HepG2 (cell line): ENCODE data around the gene EMP2. TPM values are rescaled to one million over a fixed set of nuclear protein-coding genes. Genes with fewer than 3 reads are reported as not detected.

ENCODE experiments used
- ARID3A ChIP-seq: IDR thresholded peaks from 2 replicates; pipeline ENCODE4 v1.6.1; 2012; ENCODE audit warnings: low read depth, low read length, improper control_type of control experiment
- ASH2L ChIP-seq: fragments of 300-600, 200-600 bp; sonication (generic); IDR thresholded peaks from 2 replicates; pipeline ENCODE4 v1.7.0; 2017; ENCODE audit warnings: low read depth, mild to moderate bottlenecking, moderate library complexity, mixed read lengths, low read length; ENCODE audit not compliant: insufficient read length
- BCL6 ChIP-seq: IDR thresholded peaks from 2 replicates; pipeline ENCODE4 v1.6.1; 2016; ENCODE audit warnings: missing genetic modification reagents, missing compliant biosample characterization
- CHD2 ChIP-seq: IDR thresholded peaks from 2 replicates; pipeline ENCODE4 v1.6.1; 2011; ENCODE audit warnings: low read depth, low read length, improper control_type of control experiment
- ERF ChIP-seq: IDR thresholded peaks from 2 replicates; pipeline ENCODE4 v1.6.1; 2018; ENCODE audit warnings: missing biosample characterization, missing genetic modification reagents
- HES4 ChIP-seq: sonication (generic); formaldehyde crosslinking; IDR thresholded peaks from 2 replicates; pipeline ENCODE4 v1.9.0; 2021; ENCODE audit warnings: mild to moderate bottlenecking, missing genetic modification reagents, borderline replicate concordance
- ISL2 ChIP-seq: sonication (generic); formaldehyde crosslinking; IDR thresholded peaks from 2 replicates; pipeline ENCODE4 v1.5.0; 2020; ENCODE audit warnings: missing genetic modification reagents
- KDM2A ChIP-seq: sonication (generic); formaldehyde crosslinking; IDR thresholded peaks from 2 replicates; pipeline ENCODE4 v1.4.0; 2020; ENCODE audit warnings: low read depth, missing genetic modification reagents, borderline replicate concordance
- MZF1 ChIP-seq: sonication (generic); formaldehyde crosslinking; IDR thresholded peaks from 2 replicates; pipeline ENCODE4 v1.8.1; 2023; ENCODE audit warnings: mild to moderate bottlenecking, missing genetic modification reagents, borderline replicate concordance
- POGZ ChIP-seq: sonication (generic); formaldehyde crosslinking; IDR thresholded peaks from 2 replicates; pipeline ENCODE4 v1.4.0; 2020; ENCODE audit warnings: mild to moderate bottlenecking, missing genetic modification reagents
- RCOR2 ChIP-seq: IDR thresholded peaks from 2 replicates; pipeline ENCODE4 v1.6.1; 2016; ENCODE audit warnings: missing biosample characterization, missing genetic modification reagents
- RFX1 ChIP-seq: fragments of 450-650 bp; IDR thresholded peaks from 2 replicates; pipeline ENCODE4 v1.6.1; 2017
- SOX6 ChIP-seq, 2 experiments: fragments of 450-650 bp in 1 of 2; sonication (generic) in 1 of 2; formaldehyde crosslinking in 1 of 2; IDR thresholded peaks; 2 replicates each; pipeline versions ENCODE4 v1.4.0 to v1.6.1; 2017 to 2020; ENCODE audit warnings: antibody characterized with exemption in 1 of 2, mild to moderate bottlenecking in 1 of 2, missing genetic modification reagents in 1 of 2
- ZBTB14 ChIP-seq: sonication (generic); formaldehyde crosslinking; IDR thresholded peaks from 2 replicates; pipeline ENCODE4 v1.4.0; 2020; ENCODE audit warnings: missing genetic modification reagents
- ZBTB38 ChIP-seq: sonication (generic); formaldehyde crosslinking; IDR thresholded peaks from 2 replicates; pipeline ENCODE4 v1.5.1; 2020; ENCODE audit warnings: mild to moderate bottlenecking, missing genetic modification reagents
- ZHX1 ChIP-seq: sonication (generic); formaldehyde crosslinking; IDR thresholded peaks from 2 replicates; pipeline ENCODE4 v1.8.1; 2022; ENCODE audit warnings: low read depth, mild to moderate bottlenecking, missing genetic modification reagents
- ZNF577 ChIP-seq: sonication (generic); formaldehyde crosslinking; IDR thresholded peaks from 2 replicates; pipeline ENCODE4 v1.4.0; 2020; ENCODE audit warnings: mild to moderate bottlenecking, low read depth, missing genetic modification reagents, borderline replicate concordance
- ZNF703 ChIP-seq: sonication (generic); formaldehyde crosslinking; IDR thresholded peaks from 2 replicates; pipeline ENCODE4 v1.5.1; 2020; ENCODE audit warnings: missing genetic modification reagents, mild to moderate bottlenecking, moderate library complexity, borderline replicate concordance
- ZNF788 ChIP-seq: sonication (generic); formaldehyde crosslinking; IDR thresholded peaks from 2 replicates; pipeline ENCODE4 v1.5.0; 2020; ENCODE audit warnings: mild to moderate bottlenecking, missing genetic modification reagents, borderline replicate concordance
- polyA plus RNA-seq, 8 experiments: library from polyadenylated mRNA; depleted of rRNA in 3 of 8; stranded (reverse) in 7 of 8; unstranded in 1 of 8; fragments of >200 nt; fragmentation: Illumina TruSeq in 4 of 8; extraction: Trizol in 4 of 8; gene quantifications; 2 replicates each; pipeline versions ENCODE4 v1.2.1 to v1.2.3, GENCODE V29; 2011 to 2016; ENCODE audit warnings: low read depth in 4 of 8, missing spikeins in 1 of 8, mixed read lengths in 1 of 8; ENCODE audit not compliant: insufficient read depth in 1 of 8
- total RNA-seq, 5 experiments: library from RNA; depleted of rRNA; stranded (reverse); fragments of >200 nt; fragmentation: Illumina TruSeq; extraction: Trizol; gene quantifications; 2 replicates each; pipeline ENCODE4 v1.2.3, GENCODE V29; 2016; ENCODE audit warnings: low read depth in 1 of 5
- TF ChIP-seq, protein P1 (sequence below): sonication (generic); formaldehyde crosslinking; IDR thresholded peaks from 2 replicates; pipeline ENCODE4 v1.4.0; 2020; ENCODE audit warnings: missing genetic modification reagents, mild to moderate bottlenecking, borderline replicate concordance
- TF ChIP-seq, protein P2 (sequence below): sonication (generic); formaldehyde crosslinking; IDR thresholded peaks from 2 replicates; pipeline ENCODE4 v1.5.0; 2020; ENCODE audit warnings: missing genetic modification reagents

EMP2 gene
- total and polyA plus RNA-seq, 2 of the 13 experiments (the other 11 are each of a cell fraction or from before 2014, with no cell fraction given) = 24.6 to 91.2 TPM

DNA sequence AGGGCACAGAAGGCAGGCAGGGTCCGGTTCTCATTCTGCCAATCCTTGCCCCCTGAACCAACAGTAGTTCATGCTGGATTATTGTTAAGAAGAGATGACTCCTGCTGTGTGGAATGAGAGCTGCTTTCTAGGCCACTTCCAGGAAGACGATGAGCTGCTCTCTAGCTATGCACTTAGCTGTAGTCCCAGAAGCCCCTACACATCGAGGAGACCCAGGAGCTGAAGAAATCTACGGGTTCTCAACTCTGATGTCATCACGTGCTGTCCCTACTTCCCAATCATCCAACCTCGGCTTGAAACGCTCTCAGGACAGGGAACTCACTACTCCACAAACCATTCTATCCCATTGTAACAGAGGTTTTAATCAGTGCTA, 29.0 kb upstream of the EMP2 start (continued):
- TF ChIP-seq KDM2A (CRISPR knock-in tag) (no peak), ZNF788 (0 out of 2 replicates have a peak, but pooled peaks have one; percentile 21), ZNF577 (CRISPR knock-in tag) (no peak), MZF1 (no peak), HES4 (CRISPR knock-in tag) (no peak), SOX6 (IDR thresholded peaks at IDR 0.05) (no peak), SOX6 (CRISPR knock-in tag; IDR thresholded peaks at IDR 0.05) (0 out of 2 replicates have a peak, but pooled peaks have one; percentile 5), ZBTB38 (CRISPR knock-in tag) (no peak; the same call in 1 of the 2 replicates), ZHX1 (CRISPR knock-in tag) (no peak), ISL2 (CRISPR knock-in tag) (no peak), ZNF703 (no peak), BCL6 (CRISPR knock-in tag) (peak; percentile 83), CHD2 (no peak), ZBTB14 (no peak), ARID3A (no peak), RFX1 (no peak), POGZ (no peak), ASH2L (no peak), RCOR2 (CRISPR knock-in tag) (no peak), ERF (CRISPR knock-in tag) (no peak; the same call in 1 of the 2 replicates)
- TF ChIP-seq, protein P1, sequence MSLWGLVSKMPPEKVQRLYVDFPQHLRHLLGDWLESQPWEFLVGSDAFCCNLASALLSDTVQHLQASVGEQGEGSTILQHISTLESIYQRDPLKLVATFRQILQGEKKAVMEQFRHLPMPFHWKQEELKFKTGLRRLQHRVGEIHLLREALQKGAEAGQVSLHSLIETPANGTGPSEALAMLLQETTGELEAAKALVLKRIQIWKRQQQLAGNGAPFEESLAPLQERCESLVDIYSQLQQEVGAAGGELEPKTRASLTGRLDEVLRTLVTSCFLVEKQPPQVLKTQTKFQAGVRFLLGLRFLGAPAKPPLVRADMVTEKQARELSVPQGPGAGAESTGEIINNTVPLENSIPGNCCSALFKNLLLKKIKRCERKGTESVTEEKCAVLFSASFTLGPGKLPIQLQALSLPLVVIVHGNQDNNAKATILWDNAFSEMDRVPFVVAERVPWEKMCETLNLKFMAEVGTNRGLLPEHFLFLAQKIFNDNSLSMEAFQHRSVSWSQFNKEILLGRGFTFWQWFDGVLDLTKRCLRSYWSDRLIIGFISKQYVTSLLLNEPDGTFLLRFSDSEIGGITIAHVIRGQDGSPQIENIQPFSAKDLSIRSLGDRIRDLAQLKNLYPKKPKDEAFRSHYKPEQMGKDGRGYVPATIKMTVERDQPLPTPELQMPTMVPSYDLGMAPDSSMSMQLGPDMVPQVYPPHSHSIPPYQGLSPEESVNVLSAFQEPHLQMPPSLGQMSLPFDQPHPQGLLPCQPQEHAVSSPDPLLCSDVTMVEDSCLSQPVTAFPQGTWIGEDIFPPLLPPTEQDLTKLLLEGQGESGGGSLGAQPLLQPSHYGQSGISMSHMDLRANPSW (CRISPR knock-in tag) = no peak
- TF ChIP-seq, protein P2, sequence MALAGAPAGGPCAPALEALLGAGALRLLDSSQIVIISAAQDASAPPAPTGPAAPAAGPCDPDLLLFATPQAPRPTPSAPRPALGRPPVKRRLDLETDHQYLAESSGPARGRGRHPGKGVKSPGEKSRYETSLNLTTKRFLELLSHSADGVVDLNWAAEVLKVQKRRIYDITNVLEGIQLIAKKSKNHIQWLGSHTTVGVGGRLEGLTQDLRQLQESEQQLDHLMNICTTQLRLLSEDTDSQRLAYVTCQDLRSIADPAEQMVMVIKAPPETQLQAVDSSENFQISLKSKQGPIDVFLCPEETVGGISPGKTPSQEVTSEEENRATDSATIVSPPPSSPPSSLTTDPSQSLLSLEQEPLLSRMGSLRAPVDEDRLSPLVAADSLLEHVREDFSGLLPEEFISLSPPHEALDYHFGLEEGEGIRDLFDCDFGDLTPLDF (CRISPR knock-in tag) = no peak
